ENCODE data around the gene BDH1.
"Not testable (repeated sequence)": the region's sequence is repeated elsewhere in the genome, so short reads cannot be mapped to it uniquely, and the experiment has no call there.

Gene BDH1

GRCh38 chr3:197478746-197479668, 76.8 kb downstream of the BDH1 start:
- Histone ChIP-seq H3K4me3 (no peak overlapping the region), H3K4me2 (no peak overlapping the region), H3K36me3 (no peaks in the 10 kb centered on the region), H4K20me1 (no peaks in the 10 kb centered on the region), H3K4me1 (no peaks in the 10 kb centered on the region), H3K9me3 (no peaks in the 10 kb centered on the region), H3K9ac (no peak overlapping the region), H3K27ac (no peak overlapping the region), H3K27me3 (no peaks in the 10 kb centered on the region)
- no peak for TF ChIP-seq Cebpa-rat (IDR thresholded peaks at IDR 0.05)

GRCh38 chr3:197477816-197478215, 78.0 kb downstream of the BDH1 start:
- H3K9me3 ChIP-seq, H4K20me1 ChIP-seq, H3K27ac ChIP-seq, H3K36me3 ChIP-seq, H3K4me2 ChIP-seq, H3K4me1 ChIP-seq, H3K9ac ChIP-seq, H3K4me3 ChIP-seq, H3K27me3 ChIP-seq: not testable (repeated sequence)

- H3K4me2 ChIP-seq = no peak overlapping the region
- H4K20me1 ChIP-seq = no peaks in the 10 kb centered on the region
- peaks cover 11% of the 10 kb centered on the region for H3K4me1 ChIP-seq
- H3K36me3 ChIP-seq = no peaks in the 10 kb centered on the region
- no peak overlapping the region for H3K9ac ChIP-seq
- no peak for TF ChIP-seq Cebpa-rat (IDR thresholded peaks at IDR 0.05)
- no peaks in the 10 kb centered on the region for H3K27me3 ChIP-seq
- no peaks in the 10 kb centered on the region for H3K9me3 ChIP-seq
- no peak overlapping the region for H3K4me3 ChIP-seq
- H3K27ac ChIP-seq = no peak overlapping the region
Measured at GRCh38 chr3:197475997-197476525, 79.7 kb downstream of the BDH1 start.

GRCh38 chr3:197475514-197475913, 80.3 kb downstream of the BDH1 start:
- Histone ChIP-seq H3K4me3 (no peak overlapping the region), H3K4me2 (no peak overlapping the region), H3K4me1 (peaks cover 11% of the 10 kb centered on the region), H4K20me1 (no peaks in the 10 kb centered on the region), H3K27me3 (no peaks in the 10 kb centered on the region), H3K9ac (no peak overlapping the region), H3K9me3 (no peaks in the 10 kb centered on the region), H3K27ac (no peak overlapping the region), H3K36me3 (no peaks in the 10 kb centered on the region)
- no peak for TF ChIP-seq Cebpa-rat (IDR thresholded peaks at IDR 0.05)

GRCh38 chr3:197472151-197472550, 83.6 kb downstream of the BDH1 start:
- Histone ChIP-seq H4K20me1 (no peaks in the 10 kb centered on the region), H3K27me3 (no peaks in the 10 kb centered on the region), H3K27ac (no peak overlapping the region), H3K4me2 (no peak overlapping the region), H3K9me3 (no peaks in the 10 kb centered on the region), H3K4me3 (no peak overlapping the region), H3K4me1 (peaks cover 11% of the 10 kb centered on the region), H3K9ac (no peak overlapping the region), H3K36me3 (no peaks in the 10 kb centered on the region)
- no peak for TF ChIP-seq Cebpa-rat (IDR thresholded peaks at IDR 0.05)

- H3K27me3 ChIP-seq = no peaks in the 10 kb centered on the region
- no peak overlapping the region for H3K4me3 ChIP-seq
- no peak overlapping the region for H3K27ac ChIP-seq
- H3K4me1 ChIP-seq = peaks cover 11% of the 10 kb centered on the region
- no peak for TF ChIP-seq Cebpa-rat (IDR thresholded peaks at IDR 0.05)
- no peak overlapping the region for H3K4me2 ChIP-seq
- H3K9me3 ChIP-seq = no peaks in the 10 kb centered on the region
- no peak overlapping the region for H3K9ac ChIP-seq
- no peaks in the 10 kb centered on the region for H3K36me3 ChIP-seq
- H4K20me1 ChIP-seq = no peaks in the 10 kb centered on the region
Measured at GRCh38 chr3:197471221-197472010, 84.4 kb downstream of the BDH1 start.

GRCh38 chr3:197468866-197469382, 86.8 kb downstream of the BDH1 start:
- TF ChIP-seq Cebpa-rat (IDR thresholded peaks at IDR 0.05) = no peak
- H3K27me3 ChIP-seq = no peaks in the 10 kb centered on the region
- H3K36me3 ChIP-seq = no peaks in the 10 kb centered on the region
- no peaks in the 10 kb centered on the region for H3K9me3 ChIP-seq
- H4K20me1 ChIP-seq = no peaks in the 10 kb centered on the region
- H3K27ac ChIP-seq = no peak overlapping the region
- H3K4me2 ChIP-seq = no peak overlapping the region
- no peak overlapping the region for H3K9ac ChIP-seq
- H3K4me1 ChIP-seq = peaks cover 11% of the 10 kb centered on the region
- H3K4me3 ChIP-seq = no peak overlapping the region

DNA sequence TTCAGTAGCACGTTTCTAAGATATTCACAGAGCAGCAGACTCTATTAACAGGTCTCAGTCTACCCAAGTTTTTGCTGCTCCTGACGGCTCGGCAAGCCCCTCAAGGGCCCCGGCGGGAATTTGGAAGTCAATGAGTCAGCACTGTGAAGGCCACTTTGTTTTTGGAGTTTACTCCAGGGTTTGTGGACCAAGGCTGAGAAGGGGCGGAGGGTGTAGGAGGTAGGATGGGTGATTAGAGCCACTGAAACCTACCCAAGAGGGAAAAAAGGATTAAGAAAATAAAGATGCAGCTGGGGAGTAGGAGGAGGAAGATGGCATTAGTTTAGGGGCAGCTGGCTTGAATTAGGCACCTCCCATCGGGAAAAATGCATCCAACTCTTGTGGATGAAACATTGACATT, 87.6 kb downstream of the BDH1 start:
- TF ChIP-seq Cebpa-rat (IDR thresholded peaks at IDR 0.05) = no peak

DNA sequence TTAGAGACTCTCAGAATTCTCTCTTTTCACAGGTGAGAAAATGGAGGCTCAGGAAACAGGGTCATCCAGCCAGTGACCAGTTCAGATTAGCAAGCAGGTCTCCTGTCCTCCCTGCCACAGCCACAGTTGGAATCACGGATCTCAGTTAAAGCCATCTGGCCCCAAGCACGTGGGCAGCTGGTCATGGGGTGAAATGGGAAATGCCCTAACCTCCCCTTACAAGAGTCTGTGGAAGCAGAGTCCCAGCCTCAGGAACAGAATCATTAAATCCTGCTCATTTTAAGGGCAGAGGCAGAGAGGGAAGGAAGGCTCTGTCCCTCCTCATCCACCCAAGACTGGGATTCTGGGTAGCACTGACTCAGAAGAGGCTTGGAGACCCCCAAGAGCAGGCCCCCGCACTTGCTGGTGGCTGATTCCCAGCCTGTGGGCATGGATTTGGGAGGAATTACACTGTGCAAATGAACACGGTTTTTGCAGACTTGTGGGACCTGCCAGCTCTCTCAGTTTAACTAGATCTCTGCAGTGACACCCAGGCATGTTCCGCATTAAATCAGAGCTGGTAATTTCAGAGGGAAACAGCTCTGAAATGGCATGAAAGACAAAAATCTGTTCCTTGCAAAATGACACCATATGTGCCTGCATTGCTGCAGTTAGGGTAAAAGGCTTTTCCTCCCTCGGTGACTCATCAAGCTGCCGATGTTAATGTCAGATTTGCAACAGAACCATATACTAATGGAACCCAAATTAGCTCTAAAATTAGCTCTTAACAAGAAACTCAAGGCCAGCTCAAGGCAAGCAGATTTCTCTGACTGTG, 89.0 kb downstream of the BDH1 start:
- Histone ChIP-seq H3K9ac (no peak overlapping the region), H3K27ac (no peak overlapping the region), H3K4me3 (no peak overlapping the region), H3K27me3 (no peaks in the 10 kb centered on the region), H3K4me2 (no peak overlapping the region), H4K20me1 (no peaks in the 10 kb centered on the region), H3K4me1 (no peaks in the 10 kb centered on the region), H3K36me3 (no peaks in the 10 kb centered on the region), H3K9me3 (no peaks in the 10 kb centered on the region)
- TF ChIP-seq Cebpa-rat (IDR thresholded peaks at IDR 0.05) = no peak

More for the DNA sequence above, 87.6 kb downstream of the BDH1 start:
- Histone ChIP-seq H3K4me2 (no peak overlapping the region), H3K9ac (no peak overlapping the region), H3K27ac (no peak overlapping the region), H3K9me3 (no peaks in the 10 kb centered on the region), H3K36me3 (no peaks in the 10 kb centered on the region), H3K27me3 (no peaks in the 10 kb centered on the region), H4K20me1 (no peaks in the 10 kb centered on the region), H3K4me3 (no peak overlapping the region), H3K4me1 (peaks cover 6% of the 10 kb centered on the region)
